GM18520 (cell line): Measurements from ENCODE around the gene ACADS.

Experiments used
- ATAC-seq: cut with Tn5 transposase; IDR thresholded peaks from one replicate; pipeline ENCODE4 v1.9.1; 2021; ENCODE audit not compliant: unreplicated experiment

Gene ACADS

DNA sequence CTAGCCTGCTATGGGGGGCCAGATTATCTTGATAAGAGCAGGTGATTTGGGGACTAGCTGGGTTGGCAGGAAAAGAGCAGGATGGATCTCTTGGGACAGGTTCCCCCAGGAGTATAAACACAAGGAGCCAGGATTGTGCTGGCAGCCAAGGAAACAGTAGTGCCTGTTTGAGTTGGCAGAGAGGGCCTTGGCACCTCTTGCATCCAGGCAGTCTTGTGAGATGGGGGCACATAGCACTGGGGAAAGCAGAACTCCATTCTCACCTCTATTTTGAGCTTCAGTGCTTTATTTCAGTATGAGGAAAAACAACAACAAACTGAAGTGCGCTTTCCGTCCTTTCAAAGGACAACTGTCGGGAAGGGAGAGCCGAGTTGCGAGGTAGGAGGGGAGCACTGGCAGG is 24.7 kb upstream of the ACADS start:
- ATAC-seq = no peak

DNA sequence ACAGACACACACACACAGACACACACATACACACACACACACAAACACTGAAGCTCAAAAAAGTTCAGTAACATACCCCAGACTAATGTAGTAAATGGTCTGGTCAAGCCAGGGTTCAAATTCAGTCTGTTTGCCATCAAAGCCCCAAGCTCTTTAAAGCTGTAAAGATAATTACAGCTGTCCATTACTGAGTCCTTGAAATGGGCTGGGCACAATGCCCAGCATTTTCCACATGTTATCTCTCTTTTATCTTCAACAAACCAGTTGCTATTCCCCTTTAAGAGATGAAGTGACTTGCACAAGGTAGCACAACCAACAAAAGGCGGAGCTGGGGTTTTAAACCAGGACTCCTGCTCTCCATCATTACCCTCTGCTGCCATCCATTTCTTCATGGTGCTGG is 23.0 kb upstream of the ACADS start:
- ATAC-seq = no peak

GRCh38 chr12:120703311-120703942 is 22.2 kb upstream of the ACADS start:
- no peak for ATAC-seq

GRCh38 chr12:120705618-120706017 is 20.0 kb upstream of the ACADS start:
- ATAC-seq = no peak

- no peak for ATAC-seq
Measured at GRCh38 chr12:120706029-120706428, 19.6 kb upstream of the ACADS start.

- no peak for ATAC-seq
Measured at GRCh38 chr12:120708651-120709050, 17.0 kb upstream of the ACADS start.

GRCh38 chr12:120710031-120710804 is 15.4 kb upstream of the ACADS start, which contains the start of gene UNC119B:
TSS of gene UNC119B (plus strand) at chr12:120710458. CDS start at chr12:120710475, 17 bp downstream.
- no peak for ATAC-seq

- no peak for ATAC-seq
Measured at GRCh38 chr12:120710805-120711296, 14.8 kb upstream of the ACADS start.

DNA sequence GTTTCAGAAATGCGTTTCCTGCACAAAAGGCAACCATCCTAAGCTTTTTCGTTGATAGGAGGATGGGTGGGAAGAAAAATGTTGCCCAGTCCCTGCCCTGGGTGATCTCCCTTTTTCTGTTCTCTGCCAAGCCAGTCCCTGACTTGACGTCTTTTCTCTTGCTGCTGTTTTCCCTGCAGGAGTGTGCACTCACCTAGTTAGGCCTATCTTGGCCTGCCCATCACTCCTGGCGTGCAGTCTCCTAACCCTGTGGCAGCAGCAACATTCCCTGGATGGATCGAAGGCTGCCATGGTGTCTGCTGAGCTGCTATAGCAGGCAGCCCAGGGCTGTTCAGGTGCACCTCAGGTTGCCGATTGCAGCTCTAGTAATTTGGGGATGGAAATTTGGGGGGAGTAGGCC is 14.2 kb upstream of the ACADS start:
- ATAC-seq = no peak

DNA sequence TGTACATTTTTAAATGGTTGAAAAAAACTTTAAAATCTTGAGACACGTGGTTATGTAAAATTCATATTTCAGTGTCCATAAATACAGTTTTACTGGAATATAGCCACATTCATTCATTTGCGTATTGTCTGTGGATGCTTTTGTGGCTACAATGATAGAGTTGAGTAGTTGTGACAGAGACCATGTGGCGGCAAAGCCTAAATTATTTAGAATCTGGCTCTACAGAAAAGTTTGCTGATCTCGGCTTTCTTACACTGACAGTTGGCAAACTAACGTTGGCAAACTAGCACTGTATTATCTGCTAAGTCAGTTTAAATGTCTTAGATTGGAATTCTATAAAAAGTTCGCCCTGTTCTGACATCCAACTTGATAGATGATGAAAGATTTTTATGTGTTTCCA is 13.0 kb upstream of the ACADS start:
- ATAC-seq = no peak

GRCh38 chr12:120713861-120714482 is 11.7 kb upstream of the ACADS start:
- no peak for ATAC-seq

GRCh38 chr12:120718055-120718454 is 7.6 kb upstream of the ACADS start:
- ATAC-seq = no peak

DNA sequence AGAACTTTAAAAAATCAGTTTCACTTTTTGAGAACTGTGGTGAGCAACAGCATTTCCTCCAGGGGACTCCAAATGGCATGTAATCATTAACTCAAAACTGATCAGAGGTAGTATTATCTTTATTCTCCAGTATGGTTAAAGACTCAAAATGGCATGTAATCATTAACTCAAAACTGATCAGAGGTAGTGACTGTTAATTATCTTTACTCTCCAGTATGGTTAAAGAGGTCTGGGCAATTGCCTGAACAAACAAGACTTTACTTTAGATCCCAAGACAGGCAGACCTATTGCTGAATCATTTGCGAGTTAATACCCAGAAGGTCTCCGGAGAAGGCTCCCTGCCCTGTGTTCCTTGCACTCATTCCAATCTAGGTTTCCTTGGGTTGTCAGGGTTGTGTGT is 6.6 kb upstream of the ACADS start:
- ATAC-seq = no peak

DNA sequence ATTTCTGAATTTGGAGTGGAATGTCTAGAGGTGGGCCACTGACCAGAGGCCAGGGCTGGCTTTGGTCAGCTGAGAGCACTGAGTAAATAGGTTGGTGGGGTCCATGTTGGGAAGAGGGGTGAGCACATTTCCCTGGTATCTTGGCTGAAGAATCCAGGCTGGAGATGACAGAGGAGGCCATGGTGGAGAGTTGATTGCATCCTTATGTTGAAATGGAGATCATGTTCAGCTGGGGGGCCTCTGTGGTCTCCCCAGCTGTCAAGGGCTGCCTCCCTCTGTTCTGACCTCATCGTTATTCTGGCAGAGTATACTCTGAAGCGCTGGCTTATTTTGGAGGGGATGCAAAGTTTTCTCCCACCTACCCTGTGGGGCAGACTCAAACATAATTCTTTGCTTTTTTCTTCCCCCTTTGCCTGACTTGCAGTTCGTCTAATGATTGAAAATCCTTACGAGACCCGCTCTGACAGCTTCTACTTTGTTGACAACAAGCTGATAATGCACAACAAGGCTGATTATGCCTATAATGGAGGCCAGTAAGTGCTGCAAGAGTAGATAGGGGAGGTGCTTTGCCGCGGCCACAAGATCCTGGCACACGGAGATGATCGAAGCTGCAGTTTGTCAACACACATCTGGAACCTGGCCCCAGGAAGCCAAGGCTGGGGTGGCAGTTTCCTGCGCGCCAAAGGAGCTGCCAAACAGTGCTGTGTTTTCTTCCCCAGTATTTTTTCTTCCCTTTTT is 6.0 kb upstream of the ACADS start:
- no peak for ATAC-seq

DNA sequence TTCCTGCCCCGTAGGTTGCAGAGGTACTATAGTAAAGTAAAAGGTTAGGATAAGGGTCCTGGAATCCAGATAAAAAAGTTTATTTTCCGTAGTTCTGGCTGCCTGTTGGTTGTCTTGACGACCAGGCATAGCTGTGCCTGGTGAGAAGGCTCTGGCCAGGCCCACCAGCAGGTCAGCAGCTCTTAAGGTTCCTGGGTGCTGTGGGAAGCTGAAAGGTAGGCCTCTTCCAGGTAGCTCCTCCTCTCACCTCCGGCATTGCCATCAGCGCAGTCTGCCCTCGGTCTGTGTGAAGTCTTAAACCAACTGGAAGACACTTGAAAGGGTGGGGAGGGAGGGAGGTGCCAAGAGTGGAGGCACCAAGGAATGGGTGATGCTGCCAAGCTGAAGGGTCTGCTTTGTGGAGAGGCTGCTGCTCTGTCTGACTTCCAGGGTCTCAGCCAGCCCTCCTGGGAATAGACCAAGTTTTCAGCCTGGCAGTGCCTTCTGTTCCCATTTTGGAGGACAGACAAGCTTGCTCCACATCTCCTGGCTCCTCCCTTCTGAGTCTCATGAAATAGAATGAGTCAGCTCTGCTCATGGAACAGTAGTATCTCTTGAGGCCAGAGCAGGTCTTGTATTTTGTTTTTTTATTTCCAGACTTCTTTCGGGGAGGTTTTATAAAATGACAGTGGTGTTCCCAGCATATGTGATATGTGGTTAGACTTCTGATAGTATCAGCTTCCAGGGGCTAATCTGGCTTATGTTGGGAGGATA is 5.2 kb upstream of the ACADS start:
- no peak for ATAC-seq

- no peak for ATAC-seq
Measured at GRCh38 chr12:120720987-120721801, 4.4 kb upstream of the ACADS start.

- ATAC-seq = no peak
Measured at GRCh38 chr12:120721866-120722265, 3.8 kb upstream of the ACADS start.

DNA sequence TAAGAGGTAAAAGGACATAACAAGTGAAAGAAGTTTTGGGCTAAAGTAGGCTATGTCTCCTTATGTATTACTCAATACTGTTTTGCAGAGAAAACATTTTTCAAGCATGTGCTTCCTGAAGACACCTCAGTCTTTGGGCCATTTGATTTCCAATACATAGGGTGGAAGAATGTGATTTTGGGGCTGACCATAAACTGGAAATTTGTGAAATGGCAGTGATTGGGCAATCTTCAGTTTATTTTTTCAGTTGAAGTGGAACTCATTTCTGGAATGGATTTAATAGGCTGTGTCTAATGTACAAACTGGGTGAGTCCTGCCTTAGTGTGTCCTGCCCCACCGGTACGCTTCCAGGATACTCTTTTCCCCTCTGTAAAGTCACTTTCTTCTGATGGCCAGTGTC is 2.8 kb upstream of the ACADS start:
- ATAC-seq = no peak

- no peak for ATAC-seq
Measured at GRCh38 chr12:120724720-120725119, 906 bp upstream of the ACADS start.

GRCh38 chr12:120725151-120725658 is 421 bp upstream of the ACADS start:
- no peak for ATAC-seq
